Sciatic nerve (tissue), 2 donors: ENCODE results near the gene COTL1. TPM values are rescaled to one million over a fixed set of nuclear protein-coding genes. Genes with fewer than 3 reads are reported as not detected.
"Not testable (repeated sequence)": the region's sequence is repeated elsewhere in the genome, so short reads cannot be mapped to it uniquely, and the experiment has no call there.

Experiments
- ATAC-seq: fragments of 200-7000 bp; cut with Tn5 transposase; one replicate; pipeline ENCODE4 v1.9.1; 2020; ENCODE audit warnings: mild to moderate bottlenecking, moderate library complexity
- DNase-seq: peaks from one replicate; pipeline ENCODE4 v3.0.0-alpha.2; 2020; ENCODE audit warnings: low spot score
- intact Hi-C: fragments of 100-400 bp; cut with DNase I; formaldehyde crosslinking; loops from one replicate; pipeline ENCODE4 v1.14.2; 2022
- total RNA-seq: library from RNA; stranded (reverse); fragmentation: NEBNext Ultra II Directional; extraction: Animal tissue kit (Norgen Biotek cat#: 25700); gene quantifications from one replicate; pipeline ENCODE4 v1.2.1, GENCODE V29; 2021
- donor health status: DM: no; HTN: no; CAD: no.
- donor health status: DM: no; HTN: no; CAD: no.

Gene COTL1
- total RNA-seq, 1 donor from 2014 or later: 77.9 TPM

DNA sequence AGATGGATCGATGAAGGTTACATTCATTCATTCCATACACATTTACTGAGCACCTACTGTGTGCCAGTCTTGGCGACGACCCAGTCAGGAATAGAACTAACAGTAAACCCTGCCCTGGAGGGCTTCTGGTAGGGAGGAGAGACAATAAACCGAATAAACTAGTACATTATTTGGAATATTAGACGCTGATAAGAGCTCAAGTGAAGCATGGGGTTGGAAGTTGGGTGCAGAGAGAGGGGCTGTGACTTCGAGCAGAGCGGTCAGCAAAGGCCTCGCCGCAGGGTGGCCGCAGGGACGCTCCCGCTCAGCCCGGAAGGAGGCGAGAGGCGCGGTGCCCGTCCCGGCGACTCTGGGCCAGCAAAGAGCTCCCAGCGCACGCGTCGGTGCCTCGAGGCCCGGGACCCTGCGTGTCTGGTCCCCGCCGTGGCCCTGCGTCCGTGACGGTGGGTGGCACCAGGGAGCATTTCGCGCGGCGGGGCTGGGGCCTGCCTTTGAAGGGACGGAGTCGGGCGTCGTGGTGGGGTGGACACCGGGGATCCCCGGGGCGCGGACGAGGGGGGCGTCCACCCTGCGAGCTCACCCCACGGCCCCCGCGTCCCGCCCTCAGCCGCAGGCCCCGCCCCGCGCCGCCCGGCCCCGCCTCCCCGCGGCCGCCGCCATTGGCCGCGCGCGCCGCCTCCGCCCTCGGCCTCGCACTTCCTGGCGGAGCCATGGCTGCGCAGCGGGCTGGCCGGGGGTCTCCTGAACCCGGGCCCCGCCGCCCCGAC is 30.1 kb upstream of the COTL1 start, which contains the start of gene KLHL36:
Gene KLHL36, plus strand, starts transcription at position 684 of the 767 bp plus-strand sequence. CDS start 2,357 bp downstream, outside the sequence.
- DNase-seq (peak; percentile 79), ATAC-seq (peak; percentile 70)
- intact Hi-C loops: no loop called here

- ATAC-seq: no peak
- intact Hi-C loops: no loop called here
These were observed 25.8 kb upstream of the COTL1 start for GRCh38 chr16:84643674-84644073.

DNA sequence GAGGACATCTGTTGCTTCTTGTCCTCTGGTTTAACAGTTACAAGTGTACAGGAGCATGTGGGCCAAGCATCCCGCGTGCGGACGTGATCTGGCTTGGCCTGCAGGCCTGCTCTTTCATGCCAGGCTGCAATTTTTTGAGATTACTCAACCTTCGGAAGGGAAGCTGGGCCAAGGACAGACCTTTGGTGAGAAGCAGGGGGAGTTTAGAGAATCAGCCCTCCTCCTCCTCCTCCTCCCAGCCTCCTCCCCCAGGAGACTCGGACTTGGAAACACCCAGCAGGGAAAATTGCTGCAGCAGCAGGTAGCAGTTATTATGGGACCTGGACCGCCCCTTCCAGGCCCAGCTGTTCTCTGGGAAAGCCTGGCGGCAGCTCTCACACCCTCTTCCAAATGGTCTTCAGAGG is 25.3 kb upstream of the COTL1 start:
- intact Hi-C loops: no loop called here
- DNase-seq (peak; percentile 80), ATAC-seq (peak; percentile 95)

More at GRCh38 chr16:84643674-84644073, 25.8 kb upstream of the COTL1 start:
- no peak for DNase-seq

DNA sequence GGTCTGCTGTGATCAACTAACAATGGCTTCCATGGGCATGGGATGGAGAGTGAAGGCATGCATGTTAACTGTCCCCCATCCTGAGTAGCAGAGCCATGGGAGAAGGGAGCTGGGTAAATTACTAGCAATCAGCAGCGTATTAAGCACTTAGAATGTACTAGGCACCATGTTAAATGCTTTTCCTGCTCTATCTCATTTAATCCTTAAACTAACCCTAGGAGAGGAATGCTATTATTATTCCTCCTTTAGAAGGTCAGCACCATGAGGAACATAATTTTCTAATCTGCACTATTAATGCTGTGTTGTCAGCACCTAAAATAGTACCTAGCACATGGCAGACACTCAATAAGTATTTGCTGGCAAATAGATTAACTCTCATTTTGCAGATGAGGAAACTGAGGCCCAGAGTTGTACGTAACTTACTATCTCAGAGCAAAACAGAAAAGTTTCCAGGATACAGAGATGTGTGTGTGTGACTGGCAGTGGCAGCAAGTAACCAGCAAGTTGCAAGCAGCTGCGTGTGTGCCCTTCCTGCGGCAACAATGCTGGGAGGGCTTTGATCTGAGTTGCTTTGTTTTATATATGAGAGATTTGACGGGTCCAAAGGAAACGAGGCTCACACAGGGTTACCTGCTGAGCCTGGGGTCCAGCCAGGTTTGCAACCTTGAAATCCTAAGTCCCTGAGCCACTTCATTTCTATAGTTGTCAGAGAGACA is 23.9 kb upstream of the COTL1 start:
- intact Hi-C loops: no loop called here
- no peak for ATAC-seq
- no peak for DNase-seq

DNA sequence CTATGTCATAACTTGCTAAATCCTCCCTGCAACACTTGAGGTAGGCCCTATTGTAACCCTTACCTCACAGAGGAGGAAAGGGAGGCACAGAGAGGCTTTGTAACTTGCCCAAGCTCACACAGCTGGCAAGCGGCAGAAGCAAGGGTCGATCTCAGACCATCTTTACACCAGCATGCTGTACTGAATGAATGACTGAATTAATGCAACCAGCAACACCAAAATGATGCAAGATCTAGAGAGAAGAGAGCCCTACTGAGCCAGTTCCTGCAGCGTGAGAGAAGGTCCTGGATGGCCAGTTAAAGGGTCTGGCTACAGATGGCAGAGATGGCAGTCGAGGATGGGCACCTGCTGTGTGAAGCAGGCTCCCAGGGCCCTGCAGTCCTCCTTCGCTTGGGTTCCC is 22.3 kb upstream of the COTL1 start:
- ATAC-seq (no peak), DNase-seq (no peak)
- intact Hi-C loops: no loop called here

DNA sequence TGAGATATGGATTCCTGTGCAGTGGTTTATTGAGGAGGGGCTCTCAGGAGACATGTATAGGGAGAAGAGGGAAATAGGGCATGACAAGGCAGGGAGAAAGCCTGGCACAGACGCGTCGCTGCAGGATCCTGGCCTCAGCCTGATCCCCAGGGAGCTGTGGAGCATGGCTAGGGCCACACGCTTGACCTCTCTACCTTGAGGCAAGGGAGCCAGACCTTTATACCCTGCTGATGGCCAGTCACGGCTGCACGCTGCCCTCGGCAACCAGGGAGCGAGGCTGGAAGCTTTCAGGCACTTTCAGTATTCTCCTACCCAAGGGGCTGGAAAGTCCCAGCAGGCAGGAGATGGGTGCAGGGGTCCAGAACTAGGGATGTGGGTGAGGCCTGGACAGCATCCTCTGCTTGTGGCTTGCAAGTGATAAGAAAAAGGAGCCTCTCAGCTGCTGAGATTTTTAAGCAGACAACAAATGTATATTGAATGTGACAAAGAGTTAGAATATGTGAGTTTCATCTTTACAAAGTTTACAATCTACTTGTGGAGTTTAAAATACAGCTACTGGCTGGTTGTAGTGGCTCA is 20.4 kb upstream of the COTL1 start:
- DNase-seq (no peak), ATAC-seq (no peak)
- intact Hi-C loops: loop anchor here (10.0 kb wide), 1 partner anchor 326 kb away; no protein-coding TSS in a partner anchor

GRCh38 chr16:84637709-84638108 is 19.8 kb upstream of the COTL1 start:
- no peak for DNase-seq
- intact Hi-C loops: loop anchor here (10.0 kb wide), 1 partner anchor 327 kb away; no protein-coding TSS in a partner anchor

GRCh38 chr16:84635702-84636101 is 17.8 kb upstream of the COTL1 start:
- ATAC-seq (peak; percentile 40), DNase-seq (no peak)
- intact Hi-C loops: loop anchor here (10.0 kb wide), 1 partner anchor 329 kb away; no protein-coding TSS in a partner anchor

More at GRCh38 chr16:84637709-84638108, 19.8 kb upstream of the COTL1 start:
- ATAC-seq: no peak

DNA sequence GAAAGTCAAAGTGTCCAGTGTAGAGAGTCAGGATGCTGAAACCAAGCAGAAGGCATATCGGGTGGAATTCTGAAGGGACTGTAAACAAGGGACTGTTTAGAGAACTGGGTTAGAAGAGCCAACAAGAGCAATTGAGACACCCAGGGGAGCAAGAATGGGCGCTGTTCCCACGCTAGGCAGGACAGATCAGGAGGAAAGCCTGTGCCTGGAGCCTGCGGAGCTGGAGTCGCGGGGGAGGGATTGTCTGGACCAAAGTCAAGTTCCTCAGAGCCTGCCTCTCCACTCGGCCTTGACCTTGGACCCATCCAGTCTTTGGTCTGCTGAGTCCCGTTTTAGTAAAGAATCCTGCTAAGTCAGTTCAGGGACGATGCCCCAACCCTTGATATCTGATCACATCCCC is 15.7 kb upstream of the COTL1 start:
- intact Hi-C loops: loop anchor here (10.0 kb wide), 1 partner anchor 331 kb away; no protein-coding TSS in a partner anchor
- DNase-seq (peak; percentile 87), ATAC-seq (peak; percentile 94)

DNA sequence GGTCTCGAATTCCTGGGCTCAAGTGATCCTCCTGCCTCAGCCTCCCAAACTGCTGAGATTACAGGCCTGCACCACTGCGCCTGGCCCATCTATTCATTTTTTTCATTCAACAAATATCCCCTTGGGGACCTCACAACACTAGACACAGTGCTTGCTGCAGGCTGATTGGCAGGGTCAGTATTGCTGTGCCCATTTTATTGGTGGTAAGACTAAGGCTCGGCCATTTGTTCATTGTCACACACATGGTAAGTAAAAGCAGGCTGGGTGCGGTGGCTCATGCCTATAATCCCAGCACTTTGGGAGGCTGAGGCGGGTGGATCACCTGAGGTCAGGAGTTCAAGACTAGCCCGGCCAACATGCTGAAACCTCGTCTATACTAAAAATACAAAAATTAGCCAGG is 15.0 kb upstream of the COTL1 start:
- not testable (repeated sequence) for ATAC-seq, DNase-seq
- intact Hi-C loops: loop anchor here (10.0 kb wide), 1 partner anchor 332 kb away; no protein-coding TSS in a partner anchor

DNA sequence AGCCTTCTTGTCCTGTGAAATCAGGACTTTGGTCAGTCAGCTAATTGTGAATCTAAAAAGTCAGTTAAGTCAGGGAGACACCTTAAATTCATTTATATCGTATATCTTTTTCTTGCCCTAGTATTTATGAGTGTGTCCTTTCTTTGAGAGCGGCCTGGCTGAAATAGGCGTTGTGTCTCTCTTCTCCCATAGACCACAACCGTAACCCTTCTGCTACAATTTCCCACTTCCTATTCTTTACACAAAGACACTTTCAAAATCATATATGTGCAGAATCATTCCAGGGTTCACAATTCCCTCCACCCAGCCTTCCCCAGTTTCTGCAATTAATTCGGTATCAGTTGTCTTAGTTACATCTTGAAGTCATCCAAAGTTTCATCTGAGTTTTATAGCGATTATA is 14.0 kb upstream of the COTL1 start:
- intact Hi-C loops: loop anchor here (10.0 kb wide), 1 partner anchor 333 kb away; no protein-coding TSS in a partner anchor
- DNase-seq (no peak), ATAC-seq (no peak)

GRCh38 chr16:84631153-84631466 is 13.2 kb upstream of the COTL1 start:
- intact Hi-C loops: loop anchor here (10.0 kb wide), 1 partner anchor 334 kb away; no protein-coding TSS in a partner anchor
- no peak for ATAC-seq
- DNase-seq: no peak

DNA sequence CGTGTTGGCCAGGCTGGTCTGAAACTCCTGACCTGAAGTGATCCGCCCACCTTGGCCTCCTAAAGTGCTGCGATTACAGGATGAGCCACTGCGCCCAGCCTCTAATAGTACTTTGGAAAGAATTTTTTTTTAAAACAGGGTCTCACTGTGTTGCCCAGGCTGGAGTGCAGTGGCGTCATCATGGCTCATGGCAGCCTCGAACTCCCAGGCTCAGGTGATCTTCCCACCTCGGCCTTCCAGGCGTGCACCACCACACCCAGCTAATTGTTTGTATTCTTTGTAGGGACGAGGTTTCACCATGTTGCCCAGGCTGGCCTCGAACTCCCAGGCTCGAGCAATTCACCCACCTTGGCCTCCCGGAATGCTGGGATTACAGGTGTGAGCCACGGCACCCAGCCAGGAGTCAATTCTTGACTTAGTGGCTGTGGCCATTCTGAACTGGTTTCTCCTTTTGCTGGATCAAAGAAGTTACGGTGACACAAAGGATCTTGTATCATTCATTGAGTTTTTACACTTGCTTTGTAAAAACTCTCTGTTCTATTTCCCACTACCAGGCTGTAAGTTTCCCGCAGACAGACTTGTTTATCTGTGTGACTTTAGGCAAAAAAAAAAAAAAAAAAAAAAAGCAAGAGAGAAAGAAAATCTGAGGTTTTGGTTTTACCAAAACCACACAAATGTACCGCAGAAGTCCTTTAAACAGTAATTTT is 12.7 kb upstream of the COTL1 start:
- DNase-seq: no peak
- intact Hi-C loops: loop anchor here (10.0 kb wide), 1 partner anchor 334 kb away; no protein-coding TSS in a partner anchor
- no peak for ATAC-seq

DNA sequence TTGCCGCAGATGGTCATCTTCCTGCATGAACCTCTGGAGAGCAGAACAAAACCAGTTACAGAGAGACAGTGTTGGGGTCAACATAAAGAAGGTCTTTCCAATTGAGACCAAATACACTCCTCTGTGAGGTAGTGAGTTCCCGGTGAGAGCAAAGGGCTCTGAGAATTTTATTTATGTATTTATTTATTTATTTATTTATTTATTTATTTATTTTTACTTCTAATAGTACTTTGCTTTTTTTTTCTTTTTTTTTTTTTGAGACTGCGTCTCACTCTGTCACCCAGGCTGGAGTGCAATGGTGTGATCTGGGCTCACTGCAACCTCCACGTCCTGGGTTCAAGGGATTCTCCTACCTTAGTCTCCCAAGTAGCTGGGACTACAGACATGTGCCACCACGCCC is 12.1 kb upstream of the COTL1 start:
- intact Hi-C loops: loop anchor here (10.0 kb wide), 1 partner anchor 335 kb away; no protein-coding TSS in a partner anchor
- DNase-seq (no peak), ATAC-seq (no peak)

DNA sequence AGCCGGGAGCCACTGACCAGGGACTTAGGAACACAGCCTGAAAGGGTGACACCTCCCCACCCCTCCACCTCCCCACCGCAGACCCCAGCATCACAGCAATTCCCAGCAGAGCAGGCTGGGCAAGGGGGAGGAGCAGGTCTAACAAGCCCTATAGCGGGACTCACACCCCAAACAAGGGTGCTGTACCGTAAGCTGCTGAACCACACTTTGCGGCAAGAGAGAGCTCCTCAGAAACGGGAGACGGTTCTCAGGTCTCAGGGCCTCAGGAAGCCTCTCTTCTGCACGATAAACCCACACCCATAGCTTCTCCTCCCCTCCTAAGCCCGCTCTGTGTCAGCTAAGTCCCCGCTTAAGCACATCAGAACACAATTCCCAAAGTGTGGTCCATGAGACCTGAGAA is 11.7 kb upstream of the COTL1 start:
- intact Hi-C loops: loop anchor here (5.0 kb wide), 1 partner anchor 98 kb away; no protein-coding TSS in a partner anchor
- ATAC-seq (no peak), DNase-seq (no peak)

GRCh38 chr16:84628226-84628731 is 10.4 kb upstream of the COTL1 start:
- intact Hi-C loops: loop anchor here (5.0 kb wide), 1 partner anchor 99 kb away; no protein-coding TSS in a partner anchor
- ATAC-seq (no peak), DNase-seq (no peak)

DNA sequence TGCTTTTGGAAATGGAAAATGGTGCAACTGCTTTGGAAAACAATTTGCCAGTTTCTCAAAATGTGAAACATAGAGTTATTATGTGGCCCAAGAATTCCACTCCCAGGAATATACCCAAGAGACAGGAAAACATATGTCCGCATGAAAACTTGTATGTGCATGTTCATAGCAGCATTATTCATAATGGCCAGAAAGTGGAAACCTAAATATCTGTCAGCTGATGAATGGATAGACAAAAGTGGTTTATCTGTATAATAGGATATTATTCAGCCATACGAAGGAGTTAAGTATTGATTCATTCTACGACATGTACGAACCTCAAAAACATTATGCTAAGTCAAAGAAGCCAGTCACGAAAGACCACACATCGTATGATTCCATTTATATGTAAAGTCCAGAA is 7.7 kb upstream of the COTL1 start:
- ATAC-seq: no peak
- intact Hi-C loops: loop anchor here (5.0 kb wide), 1 partner anchor 102 kb away; no protein-coding TSS in a partner anchor
- no peak for DNase-seq

- intact Hi-C loops, ATAC-seq, DNase-seq: not testable (repeated sequence)
These were observed 3.0 kb upstream of the COTL1 start for GRCh38 chr16:84620913-84621312.
